Esophagus (tissue), 2 donors: ENCODE data around the gene SMIM32. TPM values are rescaled to one million over a fixed set of nuclear protein-coding genes. Genes with fewer than 3 reads are reported as not detected.

Experiments used
- H3K27ac ChIP-seq, 2 donors: one replicate each; pipeline ENCODE4 v1.5.1; 2013; ENCODE audit warnings: low read depth in 2 of 2, mild to moderate bottlenecking in 2 of 2, inconsistent platforms in 1 of 2, low read length in 1 of 2, moderate library complexity in 1 of 2
- H3K27me3 ChIP-seq, 2 donors: one replicate each; pipeline ENCODE4 v1.6.1; 2013; ENCODE audit warnings: low read length in 2 of 2, control low read depth in 1 of 2, mild to moderate bottlenecking in 1 of 2; ENCODE audit not compliant: insufficient read depth in 2 of 2, control insufficient read depth in 1 of 2
- H3K36me3 ChIP-seq, 2 donors: one replicate each; pipeline ENCODE4 v1.6.1; 2013; ENCODE audit warnings: low read length in 1 of 2; ENCODE audit not compliant: control insufficient read depth in 2 of 2, insufficient read depth in 2 of 2
- H3K4me1 ChIP-seq, 2 donors: one replicate each; pipeline ENCODE4 v1.6.1; 2013; ENCODE audit warnings: low read length in 1 of 2; ENCODE audit not compliant: control insufficient read depth in 2 of 2, insufficient read depth in 2 of 2
- H3K4me3 ChIP-seq, 2 donors: one replicate each; pipeline ENCODE4 v1.5.1; 2013; ENCODE audit warnings: low read length in 2 of 2, mild to moderate bottlenecking in 2 of 2, low read depth in 1 of 2, moderate library complexity in 1 of 2
- H3K9me3 ChIP-seq, 2 donors: one replicate each; pipeline ENCODE4 v1.6.1; 2013; ENCODE audit warnings: mild to moderate bottlenecking in 2 of 2, low read depth in 1 of 2, low read length in 1 of 2, moderate library complexity in 1 of 2; ENCODE audit not compliant: control insufficient read depth in 2 of 2, insufficient read depth in 1 of 2
- WGBS, 2 donors: extraction: QIAGEN DNeasy Blood & Tissue Kit; methylation state at CpG; one replicate each; pipeline ENCODE4 v1.1.7; 2013; 5-methylcytosine and 5-hydroxymethylcytosine counted together
- polyA plus RNA-seq, 2 donors: library from polyadenylated mRNA; stranded (reverse); fragments of 200-250 nt; gene quantifications; one replicate each; pipeline ENCODE4 v1.2.3, GENCODE V29; 2013
- donor health status: healthy with polysubstance abuse.
- donor health status: Bipolar disorder and iron deficiency.

The SMIM32 gene
- polyA plus RNA-seq, 2 donors: not detected

- 50 to 82% methylated on average over 2 of the region's 2 CpGs for WGBS, 2 donors
- no peak overlapping the region for H3K4me3 ChIP-seq
- no peak overlapping the region for H3K27ac ChIP-seq
- H3K27me3 ChIP-seq: no peaks in the 10 kb centered on the region
- no peaks in the 10 kb centered on the region for H3K4me1 ChIP-seq
- H3K9me3 ChIP-seq: peaks cover under 1 to 2% of the 10 kb centered on the region in 2 donors
- no peaks in the 10 kb centered on the region for H3K36me3 ChIP-seq
Observed at GRCh38 chr5:136226401-136226800, 33.4 kb upstream of the SMIM32 start.

GRCh38 chr5:136225796-136226195 lies 32.8 kb upstream of the SMIM32 start:
- Histone ChIP-seq H3K36me3 (no peaks in the 10 kb centered on the region), H3K27me3 (no peaks in the 10 kb centered on the region), H3K27ac (no peak overlapping the region), H3K9me3 (peaks cover 2 to 3% of the 10 kb centered on the region in 2 donors), H3K4me3 (no peak overlapping the region), H3K4me1 (no peaks in the 10 kb centered on the region)
- WGBS, 2 donors: 42 to 53% methylated on average over 2 of the region's 2 CpGs

GRCh38 chr5:136222580-136223235 lies 29.7 kb upstream of the SMIM32 start:
- Histone ChIP-seq H3K4me1 (no peaks in the 10 kb centered on the region), H3K9me3 (peaks cover 2 to 3% of the 10 kb centered on the region in 2 donors), H3K4me3 (no peak overlapping the region), H3K27me3 (no peaks in the 10 kb centered on the region), H3K36me3 (no peaks in the 10 kb centered on the region), H3K27ac (no peak overlapping the region)
- 43 to 53% methylated on average over 4 of the region's 4 CpGs for WGBS, 2 donors

GRCh38 chr5:136221340-136221739 lies 28.4 kb upstream of the SMIM32 start:
- no peak overlapping the region for H3K27ac ChIP-seq
- no peaks in the 10 kb centered on the region for H3K36me3 ChIP-seq
- peaks cover 2 to 3% of the 10 kb centered on the region in 2 donors for H3K9me3 ChIP-seq
- 88 to 95% methylated on average over 4 of the region's 4 CpGs for WGBS, 2 donors
- H3K4me1 ChIP-seq: no peaks in the 10 kb centered on the region
- H3K27me3 ChIP-seq: no peaks in the 10 kb centered on the region
- H3K4me3 ChIP-seq: no peak overlapping the region

- no peak overlapping the region for H3K4me3 ChIP-seq
- 86 to 87% methylated on average over 8 of the region's 8 CpGs for WGBS, 2 donors
- no peak overlapping the region for H3K27ac ChIP-seq
- no peaks in the 10 kb centered on the region for H3K4me1 ChIP-seq
- H3K9me3 ChIP-seq: peaks cover 0 to 1% of the 10 kb centered on the region in 2 donors
- no peaks in the 10 kb centered on the region for H3K27me3 ChIP-seq
- H3K36me3 ChIP-seq: no peaks in the 10 kb centered on the region
Observed at GRCh38 chr5:136216230-136216629, 23.3 kb upstream of the SMIM32 start.

GRCh38 chr5:136215812-136216211 lies 22.9 kb upstream of the SMIM32 start:
- no peaks in the 10 kb centered on the region for H3K36me3 ChIP-seq
- H3K27ac ChIP-seq: no peak overlapping the region
- no peak overlapping the region for H3K4me3 ChIP-seq
- H3K4me1 ChIP-seq: no peaks in the 10 kb centered on the region
- 67 to 84% methylated on average over 4 of the region's 4 CpGs for WGBS, 2 donors
- no peaks in the 10 kb centered on the region for H3K27me3 ChIP-seq
- no peaks in the 10 kb centered on the region for H3K9me3 ChIP-seq

- Histone ChIP-seq H3K36me3 (no peaks in the 10 kb centered on the region), H3K27me3 (no peaks in the 10 kb centered on the region), H3K4me3 (no peak overlapping the region), H3K4me1 (no peaks in the 10 kb centered on the region), H3K27ac (no peak overlapping the region), H3K9me3 (no peaks in the 10 kb centered on the region)
- WGBS, 2 donors: 61 to 66% methylated on average over 9 of the region's 9 CpGs
Observed at GRCh38 chr5:136213919-136214493, 21.0 kb upstream of the SMIM32 start.

- H3K4me3 ChIP-seq: no peak overlapping the region
- no peaks in the 10 kb centered on the region for H3K9me3 ChIP-seq
- no peaks in the 10 kb centered on the region for H3K27me3 ChIP-seq
- no peaks in the 10 kb centered on the region for H3K36me3 ChIP-seq
- WGBS, 2 donors: 45 to 51% methylated on average over 10 of the region's 10 CpGs
- no peaks in the 10 kb centered on the region for H3K4me1 ChIP-seq
- no peak overlapping the region for H3K27ac ChIP-seq
Observed at GRCh38 chr5:136212252-136212721, 19.3 kb upstream of the SMIM32 start.

- no peak overlapping the region for H3K4me3 ChIP-seq
- H3K27me3 ChIP-seq: no peaks in the 10 kb centered on the region
- no peaks in the 10 kb centered on the region for H3K9me3 ChIP-seq
- H3K36me3 ChIP-seq: no peaks in the 10 kb centered on the region
- H3K27ac ChIP-seq: no peak overlapping the region
- 75 to 78% methylated on average over 10 of the region's 10 CpGs for WGBS, 2 donors
- H3K4me1 ChIP-seq: no peaks in the 10 kb centered on the region
Observed at GRCh38 chr5:136211282-136212040, 18.5 kb upstream of the SMIM32 start.
